Measurements from ENCODE around the gene HAP1. TPM values are rescaled to one million over a fixed set of nuclear protein-coding genes. Genes with fewer than 3 reads are reported as not detected.
A peak's percentile ranks its signal among the peaks of the same experiment; 100 is the strongest.

The HAP1 gene
- total RNA-seq, 1 experiment from 2014 or later, result 1.2 TPM

GRCh38 chr17:41773731-41774193 lies 39.3 kb upstream of the HAP1 start:
- CTCF ChIA-PET, result interaction anchor here (0.6 to 7.3 kb wide), 9 partner anchors 10 to 1966 kb away, joined by 3 to 63 read pairs (median 5); partner anchors contain the start of gene JUP
- intact Hi-C loops (cut with micrococcal nuclease; ENCODE audit: unreplicated experiment), result loop anchor here (1.0 to 5.0 kb wide), 2 partner anchors 28 to 36 kb away; no protein-coding TSS in a partner anchor
- no peak for DNase-seq
- no peaks in the 10 kb centered on the region for H3K27me3 Mint-ChIP-seq (ENCODE audit: unreplicated experiment)
- TF ChIP-seq, protein P1, sequence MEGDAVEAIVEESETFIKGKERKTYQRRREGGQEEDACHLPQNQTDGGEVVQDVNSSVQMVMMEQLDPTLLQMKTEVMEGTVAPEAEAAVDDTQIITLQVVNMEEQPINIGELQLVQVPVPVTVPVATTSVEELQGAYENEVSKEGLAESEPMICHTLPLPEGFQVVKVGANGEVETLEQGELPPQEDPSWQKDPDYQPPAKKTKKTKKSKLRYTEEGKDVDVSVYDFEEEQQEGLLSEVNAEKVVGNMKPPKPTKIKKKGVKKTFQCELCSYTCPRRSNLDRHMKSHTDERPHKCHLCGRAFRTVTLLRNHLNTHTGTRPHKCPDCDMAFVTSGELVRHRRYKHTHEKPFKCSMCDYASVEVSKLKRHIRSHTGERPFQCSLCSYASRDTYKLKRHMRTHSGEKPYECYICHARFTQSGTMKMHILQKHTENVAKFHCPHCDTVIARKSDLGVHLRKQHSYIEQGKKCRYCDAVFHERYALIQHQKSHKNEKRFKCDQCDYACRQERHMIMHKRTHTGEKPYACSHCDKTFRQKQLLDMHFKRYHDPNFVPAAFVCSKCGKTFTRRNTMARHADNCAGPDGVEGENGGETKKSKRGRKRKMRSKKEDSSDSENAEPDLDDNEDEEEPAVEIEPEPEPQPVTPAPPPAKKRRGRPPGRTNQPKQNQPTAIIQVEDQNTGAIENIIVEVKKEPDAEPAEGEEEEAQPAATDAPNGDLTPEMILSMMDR (IDR thresholded peaks at IDR 0.05; ENCODE audit: unreplicated experiment), result no peak
- H3K4me1 Mint-ChIP-seq (ENCODE audit: low read depth, unreplicated experiment), result peaks cover 73% of the 10 kb centered on the region
- TSS peak; percentile 46 for BruUV-seq (replicated peaks)
- H3K9me3 Mint-ChIP-seq (ENCODE audit: low read depth, unreplicated experiment), result no peaks in the 10 kb centered on the region
- H3K36me3 Mint-ChIP-seq (ENCODE audit: insufficient read depth, unreplicated experiment), result peaks cover 100% of the 10 kb centered on the region
- peak overlapping the region; percentile 87 for H3K27ac Mint-ChIP-seq (ENCODE audit: unreplicated experiment)
- H3K4me3 Mint-ChIP-seq (ENCODE audit: low read depth, unreplicated experiment), result peak overlapping the region; percentile 59

- TF ChIP-seq, protein P1 (IDR thresholded peaks at IDR 0.05; ENCODE audit: unreplicated experiment), result no peak
- H3K27ac Mint-ChIP-seq (ENCODE audit: unreplicated experiment), result peak overlapping the region; percentile 87
- peak overlapping the region; percentile 59 for H3K4me3 Mint-ChIP-seq (ENCODE audit: low read depth, unreplicated experiment)
- H3K27me3 Mint-ChIP-seq (ENCODE audit: unreplicated experiment), result no peaks in the 10 kb centered on the region
- CTCF ChIA-PET, result interaction anchor here (0.7 to 7.3 kb wide), 7 partner anchors 11 to 38 kb away, joined by 3 to 63 read pairs (median 7); partner anchors contain the start of genes JUP and P3H4
- peaks cover 67% of the 10 kb centered on the region for H3K4me1 Mint-ChIP-seq (ENCODE audit: low read depth, unreplicated experiment)
- H3K9me3 Mint-ChIP-seq (ENCODE audit: low read depth, unreplicated experiment), result no peaks in the 10 kb centered on the region
- H3K36me3 Mint-ChIP-seq (ENCODE audit: insufficient read depth, unreplicated experiment), result peaks cover 100% of the 10 kb centered on the region
- DNase-seq, result peak; percentile 98
- intact Hi-C loops (cut with micrococcal nuclease; ENCODE audit: unreplicated experiment), result loop anchor here (1.0 to 5.0 kb wide), 2 partner anchors 28 to 36 kb away; no protein-coding TSS in a partner anchor
- BruUV-seq (replicated peaks), result no TSS peak
These were observed 38.7 kb upstream of the HAP1 start for GRCh38 chr17:41773190-41773588.

GRCh38 chr17:41772586-41773189 lies 38.2 kb upstream of the HAP1 start:
- no peak for DNase-seq
- Mint-ChIP-seq H3K4me3 (ENCODE audit: low read depth, unreplicated experiment) (peak overlapping the region; percentile 59), H3K4me1 (ENCODE audit: low read depth, unreplicated experiment) (peaks cover 66% of the 10 kb centered on the region), H3K27me3 (ENCODE audit: unreplicated experiment) (no peaks in the 10 kb centered on the region), H3K27ac (ENCODE audit: unreplicated experiment) (peak overlapping the region; percentile 87), H3K36me3 (ENCODE audit: insufficient read depth, unreplicated experiment) (peaks cover 100% of the 10 kb centered on the region), H3K9me3 (ENCODE audit: low read depth, unreplicated experiment) (no peaks in the 10 kb centered on the region)
- intact Hi-C loops (cut with micrococcal nuclease; ENCODE audit: unreplicated experiment), result loop anchor here (1.0 to 5.0 kb wide), 2 partner anchors 29 to 35 kb away; no protein-coding TSS in a partner anchor
- CTCF ChIA-PET, result interaction anchor here (0.7 to 7.3 kb wide), 6 partner anchors 11 to 39 kb away, joined by 3 to 63 read pairs (median 9); partner anchors contain the start of genes JUP and P3H4
- BruUV-seq (replicated peaks), result no TSS peak
- TF ChIP-seq, protein P1 (IDR thresholded peaks at IDR 0.05; ENCODE audit: unreplicated experiment), result no peak

DNA sequence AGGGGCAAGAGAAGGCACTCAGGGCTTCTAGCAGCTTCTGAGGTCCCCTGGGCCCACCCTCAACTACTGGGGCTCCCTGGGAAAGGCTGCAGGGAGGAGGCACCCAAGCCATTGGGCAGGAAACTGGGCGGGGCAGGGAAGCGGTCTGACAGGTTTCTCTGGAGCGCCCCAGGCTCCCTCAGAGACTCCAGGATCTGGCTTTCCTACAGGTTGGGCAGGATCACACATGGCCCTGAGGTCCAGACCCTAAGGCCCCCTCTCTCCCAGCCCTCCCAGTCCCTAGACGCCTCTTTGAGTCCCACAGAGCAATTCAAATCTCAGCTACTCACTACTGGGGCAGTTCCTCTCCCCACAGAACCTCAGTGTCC lies 37.8 kb upstream of the HAP1 start:
- H3K27ac Mint-ChIP-seq (ENCODE audit: unreplicated experiment), result peak overlapping the region; percentile 87
- peaks cover 66% of the 10 kb centered on the region for H3K4me1 Mint-ChIP-seq (ENCODE audit: low read depth, unreplicated experiment)
- CTCF ChIA-PET, result interaction anchor here (1.3 to 7.3 kb wide), 3 partner anchors 14 to 29 kb away, joined by 6 to 63 read pairs (median 7); partner anchors contain the start of gene JUP
- intact Hi-C loops (cut with micrococcal nuclease; ENCODE audit: unreplicated experiment), result loop anchor here (5.0 kb wide), 1 partner anchor 35 kb away; no protein-coding TSS in a partner anchor
- peak; percentile 97 for DNase-seq
- no peaks in the 10 kb centered on the region for H3K9me3 Mint-ChIP-seq (ENCODE audit: low read depth, unreplicated experiment)
- BruUV-seq (replicated peaks), result no TSS peak
- TF ChIP-seq, protein P1 (IDR thresholded peaks at IDR 0.05; ENCODE audit: unreplicated experiment), result no peak
- peak overlapping the region; percentile 59 for H3K4me3 Mint-ChIP-seq (ENCODE audit: low read depth, unreplicated experiment)
- H3K27me3 Mint-ChIP-seq (ENCODE audit: unreplicated experiment), result no peaks in the 10 kb centered on the region
- H3K36me3 Mint-ChIP-seq (ENCODE audit: insufficient read depth, unreplicated experiment), result peaks cover 100% of the 10 kb centered on the region
